Spleen (tissue), 11 donors: ENCODE results near the gene PLXNA3. TPM values are rescaled to one million over a fixed set of nuclear protein-coding genes. Genes with fewer than 3 reads are reported as not detected.

Source experiments
- DNase-seq: peaks from one replicate; pipeline ENCODE4 v3.0.0-alpha.2; 2020
- H3K27ac ChIP-seq, 8 donors: fragments of 200-600 bp; sonication (generic) in 7 of 8; 1 replicate in 4 of 8; 2 replicates in 4 of 8; pipeline versions ENCODE4 v1.5.0 to v1.8.0; 2016 to 2021; ENCODE audit warnings: inconsistent platforms in 4 of 8, mild to moderate bottlenecking in 4 of 8, moderate library complexity in 1 of 8
- H3K27me3 ChIP-seq, 7 donors: fragments of 200-600 bp; sonication (generic) in 6 of 7; replicated peaks in 1 of 7; 1 replicate in 4 of 7; 2 replicates in 3 of 7; pipeline versions ENCODE4 v1.5.0 to v1.8.0; 2016 to 2021; ENCODE audit warnings: inconsistent platforms in 3 of 7, mild to moderate bottlenecking in 1 of 7
- H3K36me3 ChIP-seq, 6 donors: fragments of 200-600 bp; sonication (generic) in 5 of 6; 1 replicate in 4 of 6; 2 replicates in 2 of 6; pipeline versions ENCODE4 v1.5.0 to v1.8.0; 2016 to 2021; ENCODE audit warnings: inconsistent platforms in 2 of 6
- H3K4me1 ChIP-seq, 6 donors: fragments of 200-600 bp; sonication (generic) in 5 of 6; 1 replicate in 3 of 6; 2 replicates in 3 of 6; pipeline versions ENCODE4 v1.5.0 to v1.8.0; 2016 to 2021; ENCODE audit warnings: inconsistent platforms in 3 of 6
- H3K4me3 ChIP-seq, 8 donors: fragments of 200-600 bp; sonication (generic) in 7 of 8; 1 replicate in 4 of 8; 2 replicates in 4 of 8; pipeline versions ENCODE4 v1.5.0 to v1.8.0; 2016 to 2021; ENCODE audit warnings: inconsistent platforms in 4 of 8, mild to moderate bottlenecking in 4 of 8, moderate library complexity in 2 of 8
- H3K9me3 ChIP-seq, 8 donors: fragments of 200-600 bp; sonication (generic) in 7 of 8; 1 replicate in 4 of 8; 2 replicates in 4 of 8; pipeline versions ENCODE4 v1.5.0 to v1.8.0; 2016 to 2021; ENCODE audit warnings: inconsistent platforms in 4 of 8
- CTCF ChIP-seq, 11 experiments: fragments of 200-600 bp in 7 of 11; fragments of 450-650 bp in 4 of 11; sonication (generic) in 4 of 11; IDR thresholded peaks in 8 of 11; conservative IDR thresholded peaks in 3 of 11; 1 replicate in 7 of 11; 2 replicates in 4 of 11; pipeline versions ENCODE4 v1.4.0 to v1.8.0; 2016 to 2021; ENCODE audit warnings: antibody characterized with exemption in 11 of 11, inconsistent platforms in 4 of 11, mild to moderate bottlenecking in 1 of 11
- POLR2A ChIP-seq, 3 donors: fragments of 450-650 bp; IDR thresholded peaks; one replicate each; pipeline ENCODE4 v1.5.1; 2017; ENCODE audit warnings: antibody characterized with exemption in 3 of 3, mild to moderate bottlenecking in 1 of 3
- POLR2AphosphoS5 ChIP-seq, 3 donors: sonication (generic); formaldehyde crosslinking; IDR thresholded peaks; one replicate each; pipeline ENCODE4 v1.5.1; 2017; ENCODE audit warnings: antibody characterized with exemption in 3 of 3
- WGBS, 5 donors: extraction: QIAGEN DNeasy Blood & Tissue Kit in 3 of 5; methylation state at CpG; one replicate each; pipeline versions ENCODE4 v1.1.5 to v1.1.7; 2013 to 2018; 5-methylcytosine and 5-hydroxymethylcytosine counted together
- intact Hi-C: fragments of 100-400 bp; cut with DNase I; formaldehyde crosslinking; loops from one replicate; pipeline ENCODE4 v1.15.0; 2023; ENCODE audit warnings: low total_unique reads
- polyA plus RNA-seq, 3 donors: library from polyadenylated mRNA; stranded (reverse); fragments of 200-250 nt; gene quantifications; one replicate each; pipeline ENCODE4 v1.2.1, GENCODE V29; 2013
- total RNA-seq, 7 donors: library from RNA; depleted of rRNA in 3 of 7; stranded (reverse); fragments of >200 nt in 3 of 7; fragmentation: NEBNext Ultra II Directional in 4 of 7; extraction: Animal tissue kit (Norgen Biotek cat#: 25700) in 4 of 7; gene quantifications; one replicate each; pipeline versions ENCODE4 v1.1.0 to v1.2.1, GENCODE V29; 2016 to 2021
- donor health status: healthy with polysubstance abuse.
- donor health status: DM: no; HTN: no; CAD: no; lungs with moderate emphysema.
- donor health status: DM: no; HTN: no; CAD: no.
- donor health status: Bipolar disorder and iron deficiency.
- donor health status: healthy.
- donor health status: DM: no; HTN: no; CAD: no.
- donor health status: DM: yes; HTN: yes; CAD: no.

The PLXNA3 gene
- total and polyA plus RNA-seq, 10 donors = 2.5 to 46.8 (median 14.7) TPM

- intact Hi-C loops = no loop called here
- H3K36me3 ChIP-seq = peaks cover 0 to 69% (median 23%) of the 10 kb centered on the region in 6 donors
- no peak overlapping the region for H3K27ac ChIP-seq
- WGBS, 5 donors = 91 to 97% (median 93%) methylated on average over 13 to 14 of the region's 14 CpGs
- H3K27me3 ChIP-seq = peaks cover 0 to 6% (median 0%) of the 10 kb centered on the region in 7 donors
- TF ChIP-seq CTCF (IDR thresholded peaks at IDR 0.05 in 8 of 11, conservative IDR thresholded peaks at IDR 0.05 in 3 of 11) (no peak), POLR2A (IDR thresholded peaks at IDR 0.05) (no peak), POLR2AphosphoS5 (IDR thresholded peaks at IDR 0.05) (no peak)
- no peak overlapping the region for H3K4me3 ChIP-seq
- H3K4me1 ChIP-seq = peaks cover 4 to 26% (median 17%) of the 10 kb centered on the region in 6 donors
- no peaks in the 10 kb centered on the region for H3K9me3 ChIP-seq
- no peak for DNase-seq
Observed at GRCh38 chrX:154448484-154448883, 9.6 kb upstream of the PLXNA3 start.

- TF ChIP-seq CTCF (IDR thresholded peaks at IDR 0.05 in 8 of 11, conservative IDR thresholded peaks at IDR 0.05 in 3 of 11) (no peak), POLR2AphosphoS5 (IDR thresholded peaks at IDR 0.05) (no peak), POLR2A (IDR thresholded peaks at IDR 0.05) (no peak)
- no peak for DNase-seq
- WGBS, 5 donors = 93 to 97% (median 95%) methylated on average over 6 to 18 of the region's 18 CpGs
- no peak overlapping the region for H3K4me3 ChIP-seq
- H3K9me3 ChIP-seq = no peaks in the 10 kb centered on the region
- H3K4me1 ChIP-seq = peaks cover 2 to 20% (median 13%) of the 10 kb centered on the region in 6 donors
- peaks cover 0 to 1% (median 0%) of the 10 kb centered on the region in 7 donors for H3K27me3 ChIP-seq
- H3K36me3 ChIP-seq = peaks cover 0 to 69% (median 23%) of the 10 kb centered on the region in 6 donors
- intact Hi-C loops = no loop called here
- H3K27ac ChIP-seq = no peak overlapping the region
Observed at GRCh38 chrX:154449618-154450017, 8.5 kb upstream of the PLXNA3 start.

GRCh38 chrX:154450312-154450711 is 7.8 kb upstream of the PLXNA3 start:
- WGBS, 5 donors = 93 to 96% (median 94%) methylated on average over 11 to 17 of the region's 17 CpGs
- Histone ChIP-seq H3K27ac (no peak overlapping the region), H3K4me1 (peaks cover 0 to 13% (median 6%) of the 10 kb centered on the region in 6 donors), H3K4me3 (no peak overlapping the region), H3K27me3 (no peaks in the 10 kb centered on the region), H3K9me3 (no peaks in the 10 kb centered on the region), H3K36me3 (peaks cover 0 to 69% (median 23%) of the 10 kb centered on the region in 6 donors)
- DNase-seq = no peak
- no peak for TF ChIP-seq POLR2A (IDR thresholded peaks at IDR 0.05)
- TF ChIP-seq POLR2AphosphoS5 (IDR thresholded peaks at IDR 0.05) = no peak
- intact Hi-C loops = no loop called here

GRCh38 chrX:154452823-154453222 is 5.3 kb upstream of the PLXNA3 start:
- H3K4me3 ChIP-seq = no peak overlapping the region
- H3K27me3 ChIP-seq = no peaks in the 10 kb centered on the region
- peaks cover 0 to 47% (median 23%) of the 10 kb centered on the region in 6 donors for H3K36me3 ChIP-seq
- H3K4me1 ChIP-seq = peaks cover 0 to 7% (median 4%) of the 10 kb centered on the region in 6 donors
- H3K27ac ChIP-seq = no peak overlapping the region
- intact Hi-C loops = no loop called here
- DNase-seq = no peak
- no peaks in the 10 kb centered on the region for H3K9me3 ChIP-seq
- 89 to 95% (median 91%) methylated on average over 9 of the region's 9 CpGs for WGBS, 5 donors
- TF ChIP-seq CTCF (IDR thresholded peaks at IDR 0.05 in 8 of 11, conservative IDR thresholded peaks at IDR 0.05 in 3 of 11) (no peak), POLR2A (IDR thresholded peaks at IDR 0.05) (no peak), POLR2AphosphoS5 (IDR thresholded peaks at IDR 0.05) (no peak)
